HEK293 (cell line): ENCODE results near the gene RTP3.

Source experiments
- ZNF266 ChIP-seq: fragments of 450-650 bp; formaldehyde crosslinking; IDR thresholded peaks from 2 replicates; pipeline ENCODE4 v1.5.1; 2016; ENCODE audit warnings: missing biosample characterization, missing genetic modification characterization, low read depth
- ZNF585B ChIP-seq: fragments of 450-650 bp; formaldehyde crosslinking; IDR thresholded peaks from 2 replicates; pipeline ENCODE4 v1.5.1; 2016; ENCODE audit warnings: missing biosample characterization, missing genetic modification characterization
- TF ChIP-seq, protein P1 (sequence below): fragments of 450-650 bp; formaldehyde crosslinking; IDR thresholded peaks from 2 replicates; pipeline ENCODE4 v1.5.1; 2016; ENCODE audit warnings: missing biosample characterization, missing genetic modification characterization
- TF ChIP-seq, protein P2 (sequence below): fragments of 450-650 bp; formaldehyde crosslinking; IDR thresholded peaks from 2 replicates; pipeline ENCODE4 v1.5.1; 2016; ENCODE audit warnings: missing biosample characterization, missing genetic modification characterization
- TF ChIP-seq, protein P3 (sequence below): fragments of 450-650 bp; formaldehyde crosslinking; IDR thresholded peaks from 2 replicates; pipeline ENCODE4 v1.5.1; 2016; ENCODE audit warnings: missing biosample characterization, missing genetic modification characterization
- TF ChIP-seq, protein P4 (sequence below): fragments of 450-650 bp; formaldehyde crosslinking; IDR thresholded peaks from 2 replicates; pipeline ENCODE4 v1.5.1; 2016; ENCODE audit warnings: missing biosample characterization, missing genetic modification characterization

DNA sequence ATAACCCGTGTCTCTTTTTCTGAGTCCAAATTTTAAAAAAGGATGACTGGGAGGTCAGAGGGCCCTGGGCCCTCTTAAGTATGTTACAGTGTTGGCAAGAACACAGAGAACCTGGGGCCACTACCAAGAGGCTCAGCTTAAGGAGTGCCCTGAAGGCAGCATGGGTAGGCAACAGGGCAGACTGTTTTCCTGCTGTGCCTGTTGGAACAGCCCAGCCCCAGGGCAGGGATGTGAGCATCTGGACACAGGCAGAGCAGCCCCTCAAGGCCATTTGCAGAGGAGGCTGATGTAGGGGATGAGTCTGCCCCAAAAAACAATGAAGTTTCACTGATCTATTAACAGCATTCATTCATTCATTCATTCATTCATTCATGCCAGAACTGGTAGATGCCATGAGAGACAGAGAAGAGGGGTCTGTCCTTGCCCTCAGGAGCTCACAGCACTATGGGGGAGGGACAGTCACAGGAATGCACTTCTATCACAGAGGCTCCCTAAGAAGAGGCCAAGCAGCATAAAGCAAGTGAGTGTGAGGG is 30.8 kb upstream of the RTP3 start:
- TF ChIP-seq, protein P1, sequence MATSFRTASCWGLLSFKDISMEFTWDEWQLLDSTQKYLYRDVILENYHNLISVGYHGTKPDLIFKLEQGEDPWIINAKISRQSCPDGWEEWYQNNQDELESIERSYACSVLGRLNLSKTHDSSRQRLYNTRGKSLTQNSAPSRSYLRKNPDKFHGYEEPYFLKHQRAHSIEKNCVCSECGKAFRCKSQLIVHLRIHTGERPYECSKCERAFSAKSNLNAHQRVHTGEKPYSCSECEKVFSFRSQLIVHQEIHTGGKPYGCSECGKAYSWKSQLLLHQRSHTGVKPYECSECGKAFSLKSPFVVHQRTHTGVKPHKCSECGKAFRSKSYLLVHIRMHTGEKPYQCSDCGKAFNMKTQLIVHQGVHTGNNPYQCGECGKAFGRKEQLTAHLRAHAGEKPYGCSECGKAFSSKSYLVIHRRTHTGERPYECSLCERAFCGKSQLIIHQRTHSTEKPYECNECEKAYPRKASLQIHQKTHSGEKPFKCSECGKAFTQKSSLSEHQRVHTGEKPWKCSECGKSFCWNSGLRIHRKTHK: no peak
- TF ChIP-seq ZNF585B (no peak), ZNF266 (tag by site-specific recombination) (no peak)
- TF ChIP-seq, protein P2, sequence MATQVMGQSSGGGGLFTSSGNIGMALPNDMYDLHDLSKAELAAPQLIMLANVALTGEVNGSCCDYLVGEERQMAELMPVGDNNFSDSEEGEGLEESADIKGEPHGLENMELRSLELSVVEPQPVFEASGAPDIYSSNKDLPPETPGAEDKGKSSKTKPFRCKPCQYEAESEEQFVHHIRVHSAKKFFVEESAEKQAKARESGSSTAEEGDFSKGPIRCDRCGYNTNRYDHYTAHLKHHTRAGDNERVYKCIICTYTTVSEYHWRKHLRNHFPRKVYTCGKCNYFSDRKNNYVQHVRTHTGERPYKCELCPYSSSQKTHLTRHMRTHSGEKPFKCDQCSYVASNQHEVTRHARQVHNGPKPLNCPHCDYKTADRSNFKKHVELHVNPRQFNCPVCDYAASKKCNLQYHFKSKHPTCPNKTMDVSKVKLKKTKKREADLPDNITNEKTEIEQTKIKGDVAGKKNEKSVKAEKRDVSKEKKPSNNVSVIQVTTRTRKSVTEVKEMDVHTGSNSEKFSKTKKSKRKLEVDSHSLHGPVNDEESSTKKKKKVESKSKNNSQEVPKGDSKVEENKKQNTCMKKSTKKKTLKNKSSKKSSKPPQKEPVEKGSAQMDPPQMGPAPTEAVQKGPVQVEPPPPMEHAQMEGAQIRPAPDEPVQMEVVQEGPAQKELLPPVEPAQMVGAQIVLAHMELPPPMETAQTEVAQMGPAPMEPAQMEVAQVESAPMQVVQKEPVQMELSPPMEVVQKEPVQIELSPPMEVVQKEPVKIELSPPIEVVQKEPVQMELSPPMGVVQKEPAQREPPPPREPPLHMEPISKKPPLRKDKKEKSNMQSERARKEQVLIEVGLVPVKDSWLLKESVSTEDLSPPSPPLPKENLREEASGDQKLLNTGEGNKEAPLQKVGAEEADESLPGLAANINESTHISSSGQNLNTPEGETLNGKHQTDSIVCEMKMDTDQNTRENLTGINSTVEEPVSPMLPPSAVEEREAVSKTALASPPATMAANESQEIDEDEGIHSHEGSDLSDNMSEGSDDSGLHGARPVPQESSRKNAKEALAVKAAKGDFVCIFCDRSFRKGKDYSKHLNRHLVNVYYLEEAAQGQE (tag by site-specific recombination): no peak
- TF ChIP-seq, protein P3, sequence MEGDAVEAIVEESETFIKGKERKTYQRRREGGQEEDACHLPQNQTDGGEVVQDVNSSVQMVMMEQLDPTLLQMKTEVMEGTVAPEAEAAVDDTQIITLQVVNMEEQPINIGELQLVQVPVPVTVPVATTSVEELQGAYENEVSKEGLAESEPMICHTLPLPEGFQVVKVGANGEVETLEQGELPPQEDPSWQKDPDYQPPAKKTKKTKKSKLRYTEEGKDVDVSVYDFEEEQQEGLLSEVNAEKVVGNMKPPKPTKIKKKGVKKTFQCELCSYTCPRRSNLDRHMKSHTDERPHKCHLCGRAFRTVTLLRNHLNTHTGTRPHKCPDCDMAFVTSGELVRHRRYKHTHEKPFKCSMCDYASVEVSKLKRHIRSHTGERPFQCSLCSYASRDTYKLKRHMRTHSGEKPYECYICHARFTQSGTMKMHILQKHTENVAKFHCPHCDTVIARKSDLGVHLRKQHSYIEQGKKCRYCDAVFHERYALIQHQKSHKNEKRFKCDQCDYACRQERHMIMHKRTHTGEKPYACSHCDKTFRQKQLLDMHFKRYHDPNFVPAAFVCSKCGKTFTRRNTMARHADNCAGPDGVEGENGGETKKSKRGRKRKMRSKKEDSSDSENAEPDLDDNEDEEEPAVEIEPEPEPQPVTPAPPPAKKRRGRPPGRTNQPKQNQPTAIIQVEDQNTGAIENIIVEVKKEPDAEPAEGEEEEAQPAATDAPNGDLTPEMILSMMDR (tag by site-specific recombination): no peak
- TF ChIP-seq, protein P4, sequence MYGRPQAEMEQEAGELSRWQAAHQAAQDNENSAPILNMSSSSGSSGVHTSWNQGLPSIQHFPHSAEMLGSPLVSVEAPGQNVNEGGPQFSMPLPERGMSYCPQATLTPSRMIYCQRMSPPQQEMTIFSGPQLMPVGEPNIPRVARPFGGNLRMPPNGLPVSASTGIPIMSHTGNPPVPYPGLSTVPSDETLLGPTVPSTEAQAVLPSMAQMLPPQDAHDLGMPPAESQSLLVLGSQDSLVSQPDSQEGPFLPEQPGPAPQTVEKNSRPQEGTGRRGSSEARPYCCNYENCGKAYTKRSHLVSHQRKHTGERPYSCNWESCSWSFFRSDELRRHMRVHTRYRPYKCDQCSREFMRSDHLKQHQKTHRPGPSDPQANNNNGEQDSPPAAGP (tag by site-specific recombination): no peak
